Left forelimb (tissue), 1 donor: Measurements from ENCODE around the gene TBL1Y.
"Not testable (repeated sequence)": the region's sequence is repeated elsewhere in the genome, so short reads cannot be mapped to it uniquely, and the experiment has no call there.

Experiments used
- DNase-seq: peaks from one replicate; pipeline ENCODE4 v3.0.0-alpha.2; 2018; ENCODE audit warnings: low spot score

The TBL1Y gene

DNA sequence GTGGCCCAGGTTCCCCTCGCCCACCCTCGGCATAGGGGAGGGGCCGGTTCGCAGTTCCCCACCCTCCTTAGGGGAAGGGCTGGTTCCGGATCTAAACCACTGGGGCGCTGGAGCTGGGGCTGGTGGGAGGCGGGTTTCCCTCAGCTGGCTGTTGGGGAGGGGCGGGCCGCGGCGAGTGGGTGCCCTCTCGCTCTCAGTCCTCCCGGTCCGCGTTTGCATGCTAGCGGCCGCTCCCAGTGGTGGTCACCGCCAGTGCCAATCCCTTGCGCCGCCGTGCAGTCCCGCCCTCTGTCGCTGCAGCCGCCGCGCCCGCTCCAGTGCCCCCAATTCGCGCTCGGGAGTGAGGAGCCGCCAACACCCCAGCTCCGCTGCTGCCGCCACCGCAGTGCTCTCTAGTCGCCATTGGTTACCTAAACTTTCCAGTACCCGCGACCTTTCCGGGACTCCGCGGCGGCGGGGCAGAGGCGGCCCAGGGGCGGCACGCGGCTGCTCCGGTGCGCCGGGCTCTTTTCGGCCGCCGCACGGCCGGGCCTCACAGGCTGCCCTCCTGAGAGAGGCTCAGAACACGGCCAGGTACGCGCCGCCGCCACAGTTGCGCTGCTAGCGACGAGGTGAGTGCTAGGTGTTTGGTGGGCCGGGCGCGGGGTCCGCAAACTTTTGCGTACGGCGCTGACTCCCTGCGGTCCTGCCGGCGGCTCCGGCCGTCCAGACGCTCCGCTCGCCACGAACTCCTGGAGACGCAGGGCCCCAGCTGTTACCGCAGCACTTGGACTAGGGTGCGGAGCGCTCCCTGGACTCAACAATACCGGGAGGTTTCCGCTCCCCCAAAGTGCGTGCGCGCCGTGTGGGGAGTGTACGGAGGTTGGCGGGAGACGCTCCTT lies at the start of gene TBL1Y:
TSS of gene TBL1Y (plus strand) at position 326 of the 881 bp plus-strand sequence. CDS start 114,388 bp downstream, outside the sequence.
- DNase-seq, result no peak

DNA sequence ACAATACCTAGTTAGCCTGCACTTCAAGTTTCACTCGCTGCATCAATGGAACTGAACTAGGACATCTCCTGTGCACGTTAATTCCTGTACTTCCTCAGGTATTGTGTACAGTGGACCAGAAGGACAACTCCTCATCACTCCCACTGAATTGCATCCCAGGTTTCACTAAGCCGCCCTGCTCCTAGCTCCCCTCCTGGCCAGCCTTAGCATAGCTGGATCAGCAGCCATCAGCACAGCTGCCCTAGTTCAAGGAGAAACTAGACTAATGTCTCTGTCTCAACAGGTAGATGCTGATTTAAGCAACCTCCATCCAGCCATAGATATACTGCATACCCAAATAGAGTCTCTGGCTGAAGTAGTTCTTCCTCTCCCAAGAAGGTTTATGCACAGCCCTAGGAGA lies 16.0 kb upstream of the TBL1Y start:
- no peak for DNase-seq

DNA sequence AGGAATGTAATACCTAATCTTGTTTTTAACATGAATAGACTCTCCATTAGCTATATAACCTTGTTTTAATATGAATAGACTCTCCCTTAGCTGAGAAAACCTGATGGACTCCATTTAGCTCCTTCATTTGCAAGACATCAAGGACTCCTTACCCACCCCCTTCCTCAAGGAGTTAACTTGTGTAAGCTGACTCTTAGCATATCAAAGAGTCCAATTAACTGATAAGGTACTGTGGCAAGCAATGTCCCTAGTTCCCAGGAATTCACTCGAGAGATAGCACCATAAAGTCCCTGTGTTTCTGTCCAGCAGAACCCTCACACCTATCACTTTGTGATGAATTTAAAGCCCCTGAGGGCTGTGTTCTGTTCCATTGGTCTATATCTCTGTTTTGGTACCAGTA lies 15.3 kb upstream of the TBL1Y start:
- DNase-seq, result no peak

DNA sequence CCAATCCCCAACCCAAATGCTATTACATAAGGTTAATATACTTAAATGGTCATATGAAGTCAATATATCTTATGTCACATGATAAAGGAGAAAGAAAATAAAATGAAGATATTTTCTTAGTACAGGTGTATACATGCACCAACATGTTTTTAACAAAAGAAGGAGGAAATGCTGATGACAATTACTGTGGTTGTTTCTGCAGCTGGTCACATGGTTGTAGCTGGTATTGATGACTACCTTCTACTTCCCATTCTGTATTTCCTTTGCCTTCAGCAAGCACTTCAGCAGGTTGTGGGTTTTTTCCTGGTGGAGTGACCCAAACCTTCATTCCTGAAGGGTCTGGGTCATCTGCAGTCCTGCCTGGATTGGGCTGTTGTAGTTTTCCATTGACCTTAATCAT lies 8.4 kb upstream of the TBL1Y start:
- DNase-seq, result not testable (repeated sequence)

DNA sequence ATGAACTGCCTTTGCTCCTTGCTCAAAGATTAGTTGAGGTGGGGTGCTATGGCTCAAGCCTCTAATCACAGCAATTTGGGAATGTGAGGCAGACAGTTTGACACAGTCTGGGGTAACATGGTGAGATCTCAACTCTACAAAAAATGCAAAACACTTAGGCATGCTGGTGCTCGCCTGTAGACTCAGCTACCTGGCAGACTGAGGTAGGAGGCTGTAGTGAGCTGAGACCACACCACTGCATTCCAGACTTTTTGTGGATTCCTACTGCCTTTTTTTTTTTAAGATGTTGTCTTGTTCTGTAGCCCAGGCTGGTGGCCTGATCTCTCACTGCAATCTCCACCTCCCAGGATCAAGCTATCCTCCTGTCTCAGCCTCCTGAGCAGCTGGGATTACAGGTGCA lies 2.9 kb upstream of the TBL1Y start:
- DNase-seq, result no peak

DNA sequence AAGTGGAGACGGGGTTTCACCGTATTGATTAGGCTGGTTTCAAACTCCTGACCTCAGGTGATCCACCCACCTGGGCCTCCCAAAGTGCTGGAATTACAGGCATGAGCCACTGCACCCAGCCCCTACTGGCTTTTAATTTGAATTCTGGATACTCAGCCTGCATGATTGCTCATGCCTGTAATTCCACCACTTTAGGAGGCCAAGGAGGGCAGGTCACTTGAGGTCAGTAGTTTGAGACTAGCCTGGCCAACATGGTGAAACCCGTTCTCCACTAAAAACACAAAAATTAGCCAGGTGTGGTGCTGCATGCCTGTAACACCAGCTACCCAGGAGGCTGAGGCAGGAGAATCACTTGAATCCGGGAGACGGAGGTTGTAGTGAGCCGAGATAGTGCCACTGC lies 2.5 kb upstream of the TBL1Y start:
- DNase-seq, result not testable (repeated sequence)

DNA sequence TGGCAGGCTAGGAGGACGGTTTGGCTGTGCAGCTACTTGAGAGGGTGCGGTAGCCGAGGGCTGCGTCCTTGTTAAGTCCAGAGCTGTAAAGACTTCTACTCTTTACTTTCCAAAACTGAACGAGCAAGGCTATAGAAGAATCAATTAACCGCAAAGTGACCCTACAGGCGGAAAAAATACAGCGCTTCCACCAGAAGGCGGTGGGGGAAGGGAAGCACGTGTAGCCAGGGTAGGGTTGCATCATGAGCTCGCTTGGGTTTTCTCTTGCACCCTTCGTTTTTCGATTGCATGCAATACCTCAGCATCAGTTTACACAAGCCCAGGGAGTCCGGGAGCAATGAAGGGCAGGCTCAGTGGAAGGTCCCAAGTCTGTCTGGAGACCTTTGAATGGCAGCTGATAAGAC lies 1.4 kb upstream of the TBL1Y start:
- DNase-seq, result no peak

DNA sequence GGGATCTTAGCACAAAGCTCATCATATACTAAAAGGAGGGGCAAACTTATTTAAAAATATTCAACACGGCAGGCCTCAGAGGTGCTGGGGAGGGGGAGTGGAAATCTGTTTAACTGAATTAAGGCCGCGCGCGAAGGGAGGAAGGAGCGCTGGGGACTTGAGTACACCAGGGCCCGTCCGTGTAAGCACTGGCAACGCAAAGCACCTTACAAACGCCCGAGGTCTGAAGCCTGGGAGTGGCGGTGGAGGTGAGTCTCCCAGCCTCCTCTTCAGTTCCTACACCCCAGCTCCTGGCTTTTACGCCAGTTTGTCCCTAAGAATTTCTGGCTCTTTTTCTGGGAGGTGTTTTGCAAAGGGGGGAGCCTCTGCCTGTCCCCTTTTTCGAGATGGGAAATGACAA lies 641 bp upstream of the TBL1Y start:
- DNase-seq, result no peak

DNA sequence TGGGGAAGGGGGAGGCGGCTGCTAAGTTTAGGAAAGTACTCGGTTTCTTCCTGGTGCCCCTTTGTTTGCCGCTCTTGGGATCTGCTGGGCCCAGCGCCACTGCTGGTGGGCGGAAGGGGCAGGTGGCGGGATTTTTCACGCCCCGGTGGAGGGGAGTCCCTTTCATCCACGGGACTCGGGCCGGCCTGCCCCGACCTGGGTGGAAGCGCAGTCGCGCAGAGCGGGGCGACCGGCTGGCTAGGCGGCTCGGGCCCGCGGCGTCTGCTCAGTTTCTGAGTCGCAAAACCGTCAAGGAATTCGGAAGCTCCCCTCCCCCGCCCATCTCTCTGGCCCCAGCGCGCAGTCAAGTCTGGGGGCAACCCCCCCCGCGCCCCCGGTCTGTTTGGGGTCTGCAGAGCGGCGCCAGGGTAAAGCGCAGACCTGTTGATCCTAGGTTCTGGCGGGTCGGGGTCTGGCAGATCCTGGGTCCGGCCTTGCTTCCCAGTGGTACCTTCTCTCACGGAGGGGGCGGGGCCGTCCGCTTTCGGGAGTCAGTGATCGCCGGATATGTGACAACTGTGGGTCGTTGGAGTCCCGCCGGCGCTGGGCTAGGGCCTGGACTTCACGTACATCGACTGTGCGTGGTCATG lies 870 bp downstream of the TBL1Y start, which contains the start of gene AMELY:
TSS of gene AMELY (minus strand) at position 500 of the 629 bp plus-strand sequence. CDS start 39,144 bp downstream, outside the sequence.
- DNase-seq, result no peak

DNA sequence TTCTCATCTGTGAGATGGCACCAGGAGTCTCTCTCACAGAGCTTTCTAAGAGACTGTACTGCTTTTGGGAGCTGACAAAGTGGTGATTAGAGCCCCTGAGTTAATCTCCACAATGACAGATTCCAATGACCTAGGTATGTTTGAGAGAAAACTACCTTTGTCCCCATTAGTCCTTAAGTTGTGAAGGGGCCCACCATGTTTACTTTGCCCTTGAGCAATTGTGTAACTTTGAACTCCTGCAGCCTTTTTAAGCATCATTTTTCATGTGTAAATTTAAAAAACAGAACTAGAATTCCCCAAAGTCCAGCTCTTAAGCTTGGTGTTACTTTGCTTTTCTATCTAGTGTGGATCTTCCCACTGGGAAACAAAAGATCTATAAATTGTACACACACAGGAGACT lies 2.9 kb downstream of the TBL1Y start:
- no peak for DNase-seq

DNA sequence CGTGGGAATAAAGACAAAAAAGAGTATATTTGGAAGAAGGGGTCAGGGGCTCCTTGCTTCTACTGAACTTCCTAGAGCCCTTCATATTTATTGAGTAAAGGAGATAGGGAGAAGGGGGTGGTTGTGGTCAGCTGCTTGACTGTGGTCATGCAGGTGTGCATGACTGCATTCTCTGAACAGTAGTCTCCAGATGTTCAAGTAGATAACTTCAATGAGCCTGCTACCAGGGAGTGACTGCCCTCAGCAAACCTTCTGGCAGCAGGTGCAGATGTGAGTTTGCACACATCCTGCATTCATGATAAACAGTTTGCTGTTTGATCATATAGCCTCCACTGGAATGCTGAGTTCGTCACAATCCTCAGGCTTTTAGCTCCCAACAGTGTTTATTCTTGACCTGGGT lies 10.6 kb downstream of the TBL1Y start:
- no peak for DNase-seq

DNA sequence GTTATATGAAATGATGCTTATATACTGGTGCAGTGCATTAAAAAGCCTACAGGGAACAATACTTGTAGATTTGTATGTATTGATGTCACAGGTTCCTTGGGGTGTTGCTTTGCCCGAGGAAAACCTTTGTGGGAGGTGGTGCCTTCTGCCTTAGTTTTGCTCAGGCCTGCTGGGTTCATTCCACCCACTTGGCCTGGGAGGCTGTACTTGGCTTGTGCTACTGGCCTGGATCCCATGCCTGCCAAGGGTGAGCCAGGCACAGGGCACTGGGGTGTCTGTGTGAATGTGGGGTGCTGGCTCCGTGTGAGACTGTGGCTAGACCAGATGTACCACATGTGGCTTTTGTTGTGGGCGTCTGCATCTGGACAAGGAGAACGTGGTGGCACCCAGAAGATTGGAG lies 17.8 kb downstream of the TBL1Y start:
- DNase-seq, result no peak

DNA sequence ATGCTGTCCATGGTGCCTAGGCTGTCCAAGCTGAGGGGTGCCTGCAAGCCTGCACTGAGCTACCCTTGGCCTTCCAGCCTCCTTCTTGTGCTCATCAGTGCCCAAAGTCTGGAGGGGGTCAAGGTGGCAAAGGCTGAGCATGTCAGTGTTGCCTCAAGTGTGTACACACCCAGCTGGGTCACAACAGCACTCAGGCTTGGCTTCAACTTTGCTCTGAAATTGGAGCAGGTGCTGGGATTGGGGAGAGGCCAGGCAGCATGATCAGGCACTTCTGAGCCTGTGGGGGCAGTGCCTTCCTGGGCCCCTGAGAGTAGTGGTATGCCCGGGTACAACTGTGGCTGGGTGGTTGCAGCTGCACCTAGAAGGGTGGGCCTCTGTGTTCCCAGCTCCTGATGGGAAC lies 18.7 kb downstream of the TBL1Y start:
- DNase-seq, result no peak

DNA sequence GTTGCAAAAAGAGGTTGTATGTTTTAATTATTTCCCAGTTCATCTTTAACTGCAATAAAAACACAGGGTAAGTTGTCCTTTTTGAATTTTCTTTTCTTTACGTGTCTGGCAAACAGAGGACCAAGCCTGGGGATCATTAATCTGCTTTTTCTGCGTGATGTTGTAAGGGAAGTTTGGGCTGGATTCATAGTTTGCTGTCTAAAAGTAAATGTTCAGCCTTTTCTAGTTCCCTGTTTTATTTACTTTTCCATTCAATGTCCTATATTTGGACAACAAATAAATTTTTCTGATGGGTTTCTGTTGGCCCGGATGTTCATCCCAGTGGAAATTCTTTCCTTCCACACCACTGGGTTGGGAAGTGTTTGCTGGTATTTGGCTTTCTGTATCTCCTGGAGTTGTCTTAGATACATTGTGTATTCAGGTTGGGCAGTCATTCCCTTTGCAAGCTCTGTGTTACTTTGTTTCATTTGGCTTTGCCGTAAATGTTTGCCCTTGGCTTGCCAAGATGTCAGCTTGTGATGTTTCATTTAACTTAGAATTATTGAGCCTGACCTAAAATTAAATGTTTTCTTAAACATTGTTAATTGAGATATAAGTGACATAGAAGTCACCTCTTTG lies 21.4 kb downstream of the TBL1Y start:
- DNase-seq, result no peak

DNA sequence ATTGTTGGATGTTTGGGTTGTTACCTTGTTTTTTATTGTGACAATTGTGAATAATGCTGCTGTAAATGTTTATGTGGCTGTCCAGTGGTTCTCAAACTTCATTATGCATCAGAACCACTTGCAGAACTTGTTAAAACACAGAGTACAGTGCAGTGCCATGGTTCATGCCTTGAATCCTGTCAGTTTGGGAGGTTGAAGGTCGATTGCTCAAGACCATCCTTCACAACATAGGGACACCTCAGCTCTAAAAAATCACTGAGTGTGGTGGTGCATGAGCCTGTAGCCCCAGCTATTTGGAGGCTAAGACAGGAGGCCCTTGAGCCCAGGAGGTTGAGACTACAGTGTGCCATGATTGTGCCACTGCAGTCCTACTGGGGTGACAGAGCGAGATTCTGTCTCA lies 25.0 kb downstream of the TBL1Y start:
- DNase-seq, result no peak

DNA sequence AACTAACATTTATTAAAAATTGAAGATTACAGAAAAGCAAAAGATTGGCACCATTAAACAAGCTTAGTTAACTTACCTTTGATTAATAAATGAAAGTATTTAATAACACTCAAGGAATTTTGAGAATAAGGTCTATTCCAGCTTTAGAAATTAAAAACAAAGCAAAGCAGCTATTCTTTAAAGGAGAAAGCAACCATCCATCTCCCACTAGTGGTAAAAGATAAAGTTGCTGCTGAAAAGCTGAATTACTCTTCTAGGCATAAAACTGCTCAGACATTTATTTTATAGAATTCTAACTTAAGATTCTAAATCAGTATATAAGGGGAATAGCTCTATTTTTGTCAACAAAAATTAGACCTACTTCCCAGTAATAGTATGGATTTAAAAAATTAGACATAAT lies 37.2 kb downstream of the TBL1Y start:
- DNase-seq, result no peak

DNA sequence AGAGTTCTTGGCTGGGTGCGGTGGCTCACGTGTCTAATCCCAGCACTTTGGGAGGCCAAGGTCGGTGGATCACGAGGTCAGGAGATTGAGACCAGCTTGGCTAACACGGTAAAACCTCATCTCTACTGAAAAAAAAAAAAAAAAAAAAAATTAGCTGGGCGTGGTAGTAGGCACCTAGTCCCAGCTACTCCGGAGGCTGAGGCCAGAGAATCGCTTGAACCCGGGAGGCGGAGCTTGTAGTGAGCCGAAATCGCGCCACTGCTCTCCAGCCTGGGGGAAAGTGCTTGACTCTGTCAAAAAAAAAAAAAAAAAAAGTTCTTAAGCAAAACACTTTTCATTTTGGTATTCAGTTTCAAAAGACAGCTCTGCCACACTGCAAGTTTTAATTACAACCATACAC lies 37.9 kb downstream of the TBL1Y start:
- no peak for DNase-seq

DNA sequence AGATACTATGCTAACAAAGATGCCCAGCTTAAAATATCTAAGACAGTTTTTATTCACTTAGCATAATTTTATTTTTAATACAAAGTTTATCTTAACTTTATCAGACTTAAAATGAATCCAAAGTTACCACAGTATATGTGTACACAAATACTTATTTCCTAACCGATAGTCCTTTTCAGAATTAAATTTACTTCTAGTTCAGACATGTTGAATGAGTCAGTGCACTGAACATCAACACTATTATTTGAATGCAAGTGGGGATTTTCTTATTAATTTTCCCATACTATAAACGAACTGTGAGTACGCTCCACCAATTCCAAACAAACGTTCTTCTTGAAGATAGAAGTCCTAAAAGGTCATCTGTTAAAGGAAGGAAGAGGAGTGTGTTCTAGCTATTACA lies 39.5 kb downstream of the TBL1Y start:
- DNase-seq, result no peak

DNA sequence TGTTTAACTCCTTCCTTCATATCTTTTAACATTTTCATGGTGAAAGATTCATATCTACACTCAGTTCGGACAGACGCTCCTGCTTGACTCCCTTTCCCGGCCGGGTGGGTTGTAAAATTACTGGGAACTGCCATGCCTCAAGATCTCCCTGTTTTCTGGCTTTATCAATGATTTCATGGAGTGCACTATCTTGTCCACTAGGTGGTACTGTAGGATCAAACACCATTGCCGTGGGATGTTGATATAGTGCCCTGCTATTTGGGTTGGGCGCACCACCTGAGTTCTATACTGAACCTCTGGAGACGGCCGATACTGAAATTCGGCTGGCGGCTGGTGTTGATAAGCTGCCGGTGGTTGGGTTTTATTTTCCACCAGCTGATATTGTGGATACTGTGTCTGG lies 54.2 kb downstream of the TBL1Y start:
- DNase-seq, result no peak

DNA sequence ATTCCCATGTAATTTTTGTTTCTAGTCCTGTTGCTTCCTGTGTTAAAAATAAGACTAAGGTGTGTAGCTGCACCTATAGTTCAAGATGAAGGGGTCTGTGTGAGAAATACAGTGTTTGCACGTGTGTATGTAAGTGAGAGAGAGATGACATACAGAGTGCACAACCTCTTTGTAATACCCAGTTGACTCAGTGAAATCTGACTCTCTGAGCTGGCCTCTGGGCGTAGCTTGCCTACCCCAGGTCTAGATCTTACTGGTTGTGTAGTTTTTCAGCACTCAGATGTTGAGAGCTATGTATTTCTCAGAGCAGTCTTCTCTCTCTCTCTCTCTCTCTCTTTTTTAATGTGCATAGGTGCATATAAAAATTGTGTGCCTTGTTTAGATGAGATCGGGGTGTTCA lies 56.0 kb downstream of the TBL1Y start:
- no peak for DNase-seq

DNA sequence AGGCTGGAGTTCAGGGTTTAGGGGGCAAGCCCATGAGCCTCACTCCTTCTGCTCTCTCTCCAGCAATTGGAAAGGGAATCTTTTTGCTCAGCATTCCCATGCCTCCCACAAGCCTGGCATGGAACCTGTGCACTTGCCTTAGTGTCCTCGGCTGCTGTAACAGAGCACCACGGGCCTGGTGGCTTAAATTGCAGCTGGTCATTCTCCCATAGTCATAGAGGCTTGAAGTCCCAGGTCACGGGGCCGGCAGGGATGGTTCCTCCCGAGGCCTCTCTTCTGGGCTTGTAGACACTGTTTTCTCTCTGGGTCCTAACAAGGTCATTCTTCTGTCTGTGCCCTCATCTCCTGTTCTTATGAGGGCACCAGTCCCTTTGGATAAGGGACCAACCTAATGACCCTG lies 57.2 kb downstream of the TBL1Y start:
- DNase-seq, result no peak

DNA sequence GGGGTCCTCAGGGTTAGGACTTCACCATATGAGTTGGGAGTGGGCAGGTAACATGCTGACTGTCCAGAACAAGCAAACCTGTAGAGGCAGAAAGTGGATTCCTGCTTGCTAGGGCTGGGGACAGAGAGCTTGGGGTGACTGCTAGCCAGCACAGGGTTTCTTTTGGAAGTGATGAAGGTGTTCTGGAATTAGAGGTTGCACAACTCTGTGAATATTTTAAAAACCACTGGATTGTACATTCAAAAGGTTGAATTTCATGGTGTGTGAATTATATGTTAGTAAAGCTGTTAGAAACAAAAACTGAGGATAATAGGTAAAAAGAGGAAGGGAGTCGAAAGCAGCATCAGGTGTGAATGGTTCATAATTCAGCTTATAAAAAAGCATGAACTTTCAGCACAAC lies 57.7 kb downstream of the TBL1Y start:
- DNase-seq, result no peak

DNA sequence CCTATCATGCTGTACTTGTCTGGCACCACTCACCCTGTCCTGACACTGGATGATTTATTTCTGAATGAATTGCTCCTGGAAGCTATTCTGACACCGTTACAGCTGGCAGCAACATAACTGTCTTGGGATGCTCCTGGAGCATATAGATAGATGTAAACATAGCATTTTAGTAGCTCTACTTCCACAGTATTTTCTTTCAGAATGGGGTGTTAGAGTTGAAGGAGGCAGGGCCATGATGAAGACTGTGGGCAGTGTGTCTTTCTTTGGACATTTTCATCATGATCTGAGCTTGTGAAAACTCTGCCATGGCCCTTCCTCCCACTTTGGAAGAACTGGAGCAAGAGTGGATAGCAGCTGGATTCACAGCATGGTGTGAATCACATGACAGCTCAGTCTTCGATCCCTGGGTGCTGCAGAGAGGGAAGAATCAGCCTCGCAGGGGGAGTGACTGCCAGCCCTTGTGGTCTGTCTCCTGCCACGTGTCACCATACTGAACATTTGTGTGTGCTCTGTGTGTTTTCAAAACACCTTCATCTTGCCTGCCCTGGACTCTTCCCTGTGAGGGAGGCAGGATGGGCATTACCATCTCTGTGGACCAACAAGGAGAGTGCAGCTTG lies 61.9 kb downstream of the TBL1Y start:
- DNase-seq, result no peak
